Ishikawa (cell line): ENCODE measurements around the gene XAB2.

Experiments
- CEBPB ChIP-seq: IDR thresholded peaks from 2 replicates; pipeline ENCODE4 v1.6.1; 2012
- CREB1 ChIP-seq: IDR thresholded peaks from 2 replicates; pipeline ENCODE4 v1.6.1; 2012; ENCODE audit warnings: low read depth
- EGR1 ChIP-seq: IDR thresholded peaks from 2 replicates; pipeline ENCODE4 v1.6.1; 2012
- EP300 ChIP-seq: IDR thresholded peaks from 2 replicates; pipeline ENCODE4 v1.6.1; 2012; ENCODE audit warnings: borderline replicate concordance
- FOXM1 ChIP-seq: IDR thresholded peaks from 2 replicates; pipeline ENCODE4 v1.6.1; 2012; ENCODE audit warnings: low read depth, borderline replicate concordance
- MAX ChIP-seq: IDR thresholded peaks from 2 replicates; pipeline ENCODE4 v1.6.1; 2012
- NFIC ChIP-seq: IDR thresholded peaks from 2 replicates; pipeline ENCODE4 v1.6.1; 2012
- RAD21 ChIP-seq: IDR thresholded peaks from 2 replicates; pipeline ENCODE4 v1.6.1; 2012; ENCODE audit warnings: low read depth
- REST ChIP-seq: IDR thresholded peaks from 2 replicates; pipeline ENCODE4 v1.6.1; 2012; ENCODE audit warnings: low read depth, mild to moderate bottlenecking
- TAF1 ChIP-seq: IDR thresholded peaks from 2 replicates; pipeline ENCODE4 v1.6.1; 2012; ENCODE audit warnings: low read depth, mild to moderate bottlenecking
- TCF12 ChIP-seq: IDR thresholded peaks from 2 replicates; pipeline ENCODE4 v1.6.1; 2012; ENCODE audit warnings: low read depth
- TEAD4 ChIP-seq: IDR thresholded peaks from 2 replicates; pipeline ENCODE4 v1.6.1; 2012
- USF1 ChIP-seq: IDR thresholded peaks from 2 replicates; pipeline ENCODE4 v1.6.1; 2012
- YY1 ChIP-seq: IDR thresholded peaks from 2 replicates; pipeline ENCODE4 v1.6.1; 2012; ENCODE audit warnings: low read depth
- ZBTB7A ChIP-seq: IDR thresholded peaks from 2 replicates; pipeline ENCODE4 v1.6.1; 2012; ENCODE audit warnings: low read depth

XAB2 gene

GRCh38 chr19:7610491-7611240 lies 18.7 kb downstream of the XAB2 start:
- TF ChIP-seq EP300 (no peak), USF1 (no peak), ZBTB7A (no peak), EGR1 (no peak), YY1 (no peak), TEAD4 (no peak), FOXM1 (no peak), CEBPB (no peak), TCF12 (no peak)

GRCh38 chr19:7607874-7608560 lies 21.3 kb downstream of the XAB2 start:
- no peak for TF ChIP-seq CREB1
- TF ChIP-seq ZBTB7A: no peak
- TF ChIP-seq REST: no peak
- no peak for TF ChIP-seq USF1
- no peak for TF ChIP-seq TCF12
- TF ChIP-seq EGR1: no peak
- TF ChIP-seq EP300: no peak
- no peak for TF ChIP-seq MAX
- TF ChIP-seq NFIC: no peak
- TF ChIP-seq TEAD4: no peak
- no peak for TF ChIP-seq FOXM1
- no peak for TF ChIP-seq TAF1
- TF ChIP-seq RAD21: no peak
- TF ChIP-seq CEBPB: no peak
- no peak for TF ChIP-seq YY1

- no peak for TF ChIP-seq NFIC
- TF ChIP-seq CREB1: no peak
- TF ChIP-seq TEAD4: no peak
- TF ChIP-seq USF1: no peak
- no peak for TF ChIP-seq REST
- no peak for TF ChIP-seq RAD21
- no peak for TF ChIP-seq YY1
- no peak for TF ChIP-seq CEBPB
- no peak for TF ChIP-seq ZBTB7A
- TF ChIP-seq EP300: no peak
- TF ChIP-seq FOXM1: no peak
- no peak for TF ChIP-seq TAF1
- no peak for TF ChIP-seq MAX
- TF ChIP-seq EGR1: no peak
These were observed 22.0 kb downstream of the XAB2 start for GRCh38 chr19:7607212-7607873.

GRCh38 chr19:7606289-7606688 lies 23.1 kb downstream of the XAB2 start:
- TF ChIP-seq CREB1 (no peak), NFIC (no peak), USF1 (no peak), ZBTB7A (no peak), FOXM1 (no peak), EGR1 (no peak), REST (no peak), YY1 (no peak), RAD21 (no peak), MAX (no peak), TAF1 (no peak), TCF12 (no peak), EP300 (no peak)
